ENCODE measurements around the gene DOCK9.

DNA sequence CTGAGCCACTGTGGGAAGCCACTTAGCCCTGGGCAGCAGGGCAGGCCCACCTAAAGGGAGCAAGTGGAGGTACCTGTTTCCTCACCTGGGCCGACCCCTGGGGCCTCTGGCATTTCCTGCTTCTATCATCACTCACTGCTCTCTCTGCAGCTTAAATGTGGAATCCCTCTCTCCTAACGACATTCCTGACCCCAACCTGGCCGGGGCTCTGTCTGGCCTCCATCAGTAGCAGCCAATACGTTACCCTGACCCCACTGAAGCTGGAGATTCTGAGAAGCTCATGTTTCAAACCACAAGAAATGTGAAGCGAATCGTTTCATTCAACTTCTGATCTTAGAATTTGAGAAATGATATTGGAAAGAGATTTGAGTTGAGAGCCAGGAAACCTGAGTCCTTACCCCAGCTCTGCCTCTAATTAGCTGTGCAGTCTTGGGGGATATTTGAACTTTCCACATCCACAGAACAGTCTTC is 39.9 kb downstream of the DOCK9 start:
- no peak for TF ChIP-seq CTCF (IDR thresholded peaks at IDR 0.05; ENCODE audit: low read length)
- TF ChIP-seq EZH2 (IDR thresholded peaks at IDR 0.05; ENCODE audit: borderline replicate concordance, low read length), result no peak
